ENCODE measurements around the gene REG3G. TPM values are rescaled to one million over a fixed set of nuclear protein-coding genes. Genes with fewer than 3 reads are reported as not detected.

REG3G gene
- total RNA-seq (2021; fragmentation: NEBNext Ultra II Directional; extraction: Animal tissue kit (Norgen Biotek cat#: 25700)): not detected
- long read RNA-seq: 0 reads

DNA sequence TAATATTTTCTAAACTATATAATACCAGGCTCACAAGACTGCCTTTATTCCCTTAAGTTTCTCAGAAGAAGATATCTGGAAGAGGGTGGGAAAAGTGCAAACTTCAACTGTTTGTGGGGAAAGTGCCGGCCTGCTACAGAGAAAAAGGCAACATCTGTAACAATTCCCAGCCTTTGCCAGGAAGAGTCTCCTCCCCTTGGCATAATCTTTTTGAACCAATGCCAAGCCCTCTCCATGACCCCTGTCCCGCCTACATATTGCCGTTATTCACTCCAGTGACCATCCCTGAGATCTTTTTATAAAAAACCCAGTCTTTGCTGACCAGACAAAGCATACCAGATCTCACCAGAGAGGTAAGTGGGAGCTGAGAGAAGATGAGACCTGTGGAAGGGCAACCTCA lies at the start of gene REG3G:
Gene REG3G (plus strand): TSS at position 282 of the 400 bp plus-strand sequence. CDS start 392 bp downstream, outside the sequence.
- no peaks in the 10 kb centered on the region for H3K36me3 Mint-ChIP-seq (ENCODE audit: low read depth)
- peaks cover 37% of the 10 kb centered on the region for H3K9me3 Mint-ChIP-seq
- H3K4me3 Mint-ChIP-seq: no peak within 1 kb of the TSS
- H3K27ac Mint-ChIP-seq: no peak within 1 kb of the TSS
- no peaks in the 10 kb centered on the region; the same call in 1 of the 2 replicates for H3K27me3 Mint-ChIP-seq (ENCODE audit: insufficient read depth)
- no peak for DNase-seq
- no peaks in the 10 kb centered on the region for H3K4me1 Mint-ChIP-seq (ENCODE audit: low read depth)
- TF ChIP-seq CTCF (IDR thresholded peaks at IDR 0.05): no peak

DNA sequence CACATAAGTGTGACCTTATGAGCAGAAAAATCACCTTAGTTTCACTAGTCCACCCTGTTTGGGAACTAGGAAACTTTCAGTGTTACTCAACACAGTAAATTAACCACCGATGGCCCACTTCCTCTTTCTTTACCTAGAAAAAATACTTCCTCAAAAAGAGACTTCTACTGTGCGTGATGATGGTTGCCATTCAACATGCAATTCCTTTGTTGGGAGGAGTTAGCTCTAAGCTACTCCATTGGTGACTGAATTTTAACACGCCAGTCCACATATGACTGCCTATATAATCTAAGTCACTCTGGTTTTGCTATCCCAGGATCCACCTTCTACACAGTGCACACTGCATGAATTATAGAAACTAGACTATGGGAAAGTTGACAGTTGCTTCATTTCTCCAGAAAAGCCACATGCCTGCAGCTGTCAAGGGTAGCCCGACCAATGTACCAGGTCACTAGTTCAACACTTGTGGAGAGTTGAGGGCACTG lies 47.8 kb upstream of the REG3G start:
- no peak for TF ChIP-seq CTCF (IDR thresholded peaks at IDR 0.05)
- no peaks in the 10 kb centered on the region for H3K36me3 Mint-ChIP-seq (ENCODE audit: low read depth)
- no peak overlapping the region for H3K27ac Mint-ChIP-seq
- no peak overlapping the region for H3K4me3 Mint-ChIP-seq
- no peak for DNase-seq
- H3K27me3 Mint-ChIP-seq (ENCODE audit: insufficient read depth): no peaks in the 10 kb centered on the region
- no peaks in the 10 kb centered on the region for H3K4me1 Mint-ChIP-seq (ENCODE audit: low read depth)
- peaks cover 8% of the 10 kb centered on the region for H3K9me3 Mint-ChIP-seq

DNA sequence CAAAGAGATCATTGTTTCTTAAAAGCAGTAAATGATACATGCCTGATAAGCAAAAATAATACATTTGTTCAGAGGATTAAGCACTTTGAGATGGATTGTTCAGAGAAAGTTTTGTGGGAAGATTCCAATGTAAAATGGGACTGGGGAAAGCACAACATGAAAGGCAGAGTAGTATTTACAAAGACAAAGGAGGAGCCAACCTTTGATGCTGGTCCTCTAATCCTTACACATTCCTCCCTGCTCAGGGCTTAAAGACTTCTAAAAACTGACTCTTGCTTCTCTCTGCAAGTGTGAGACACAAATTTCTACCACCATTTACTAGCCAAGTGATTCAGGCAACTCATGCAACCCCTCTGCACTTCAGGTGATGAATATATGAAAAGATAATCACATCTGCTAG lies 47.2 kb upstream of the REG3G start:
- Mint-ChIP-seq H3K27me3 (ENCODE audit: insufficient read depth) (no peaks in the 10 kb centered on the region), H3K9me3 (peaks cover 8% of the 10 kb centered on the region), H3K4me3 (no peak overlapping the region), H3K36me3 (ENCODE audit: low read depth) (no peaks in the 10 kb centered on the region), H3K4me1 (ENCODE audit: low read depth) (no peaks in the 10 kb centered on the region), H3K27ac (no peak overlapping the region)
- TF ChIP-seq CTCF (IDR thresholded peaks at IDR 0.05): no peak
- DNase-seq: no peak

DNA sequence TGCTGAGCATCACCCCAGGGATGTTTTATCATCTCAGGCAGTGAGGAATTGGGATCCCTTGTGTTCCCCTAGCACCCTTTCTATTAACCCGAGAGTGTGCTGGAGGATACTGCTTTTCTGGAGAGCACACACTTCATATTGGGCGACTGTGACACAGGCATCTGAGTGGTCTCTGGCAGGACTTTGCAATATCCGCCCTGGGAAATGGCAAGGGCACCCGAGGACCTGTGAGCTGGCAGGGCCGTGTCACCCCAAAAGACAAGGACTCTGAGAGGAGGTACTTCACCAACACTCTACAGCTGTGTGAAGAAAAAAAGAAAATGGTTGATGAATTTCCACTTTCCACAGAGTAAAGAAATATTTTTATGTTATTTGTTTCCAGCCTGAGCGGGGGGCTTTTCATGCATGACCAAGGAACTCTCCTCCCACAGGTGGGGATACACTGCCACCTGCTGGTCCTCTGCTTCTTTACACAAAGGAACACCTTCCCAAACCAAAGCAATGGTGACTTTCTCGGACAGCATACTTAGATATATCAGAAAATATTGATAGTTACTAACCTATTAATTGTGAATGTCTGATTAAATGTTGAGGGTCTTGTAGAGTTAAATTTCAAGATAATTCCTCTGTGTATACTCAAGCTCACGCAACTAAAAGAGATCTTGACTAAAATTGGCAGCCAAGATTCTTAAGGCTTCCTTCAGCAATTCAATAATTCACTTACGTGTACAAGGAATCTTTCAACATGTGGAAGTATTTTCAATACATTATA lies 45.9 kb upstream of the REG3G start:
- no peaks in the 10 kb centered on the region for H3K4me1 Mint-ChIP-seq (ENCODE audit: low read depth)
- no peaks in the 10 kb centered on the region for H3K27me3 Mint-ChIP-seq (ENCODE audit: insufficient read depth)
- H3K27ac Mint-ChIP-seq: no peak overlapping the region
- DNase-seq: no peak
- H3K9me3 Mint-ChIP-seq: peaks cover 4% of the 10 kb centered on the region
- H3K4me3 Mint-ChIP-seq: no peak overlapping the region
- TF ChIP-seq CTCF (IDR thresholded peaks at IDR 0.05): peak; percentile 77
- H3K36me3 Mint-ChIP-seq (ENCODE audit: low read depth): no peaks in the 10 kb centered on the region

DNA sequence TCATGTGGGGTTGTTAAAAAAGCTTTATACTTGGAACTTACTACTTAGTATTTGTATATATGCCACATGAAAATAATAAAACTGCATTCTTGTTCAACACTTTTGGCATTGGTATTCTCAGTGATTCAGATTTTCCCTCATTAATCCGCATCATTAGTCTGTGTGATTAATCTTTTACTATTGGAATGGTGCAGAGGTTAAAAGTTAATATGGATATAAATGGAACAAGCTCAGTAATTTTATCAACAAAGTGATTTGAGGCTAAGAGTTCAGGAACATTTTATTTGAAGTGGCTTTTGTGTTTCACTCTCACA lies 45.4 kb upstream of the REG3G start:
- H3K9me3 Mint-ChIP-seq: peaks cover 4% of the 10 kb centered on the region
- H3K4me1 Mint-ChIP-seq (ENCODE audit: low read depth): no peaks in the 10 kb centered on the region
- no peaks in the 10 kb centered on the region for H3K36me3 Mint-ChIP-seq (ENCODE audit: low read depth)
- no peak for TF ChIP-seq CTCF (IDR thresholded peaks at IDR 0.05)
- H3K4me3 Mint-ChIP-seq: no peak overlapping the region
- DNase-seq: no peak
- no peaks in the 10 kb centered on the region for H3K27me3 Mint-ChIP-seq (ENCODE audit: insufficient read depth)
- no peak overlapping the region for H3K27ac Mint-ChIP-seq

All from HFFc6 (cell line).